ENCODE results near the gene SEC16B.

The SEC16B gene

DNA sequence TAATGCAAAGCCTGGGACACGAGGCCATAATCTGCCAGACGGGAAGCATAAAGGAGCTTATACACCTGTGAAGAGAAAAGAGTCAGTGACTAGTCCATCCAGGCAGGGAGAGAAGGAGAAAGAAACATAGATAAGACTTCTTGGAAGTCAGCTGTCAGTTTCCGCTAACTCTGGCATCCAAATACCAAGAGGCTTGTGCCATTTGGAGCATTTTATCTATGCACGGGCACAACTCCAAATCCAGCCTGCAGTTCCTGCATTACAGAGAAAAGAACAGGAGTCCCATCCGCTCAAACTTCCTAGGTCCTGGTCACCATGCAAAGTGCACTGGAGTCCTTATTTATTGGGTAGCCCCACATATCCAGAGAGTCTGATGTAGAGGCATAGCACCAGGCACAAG, 27.9 kb downstream of the SEC16B start:
- no peak for DNase-seq

DNA sequence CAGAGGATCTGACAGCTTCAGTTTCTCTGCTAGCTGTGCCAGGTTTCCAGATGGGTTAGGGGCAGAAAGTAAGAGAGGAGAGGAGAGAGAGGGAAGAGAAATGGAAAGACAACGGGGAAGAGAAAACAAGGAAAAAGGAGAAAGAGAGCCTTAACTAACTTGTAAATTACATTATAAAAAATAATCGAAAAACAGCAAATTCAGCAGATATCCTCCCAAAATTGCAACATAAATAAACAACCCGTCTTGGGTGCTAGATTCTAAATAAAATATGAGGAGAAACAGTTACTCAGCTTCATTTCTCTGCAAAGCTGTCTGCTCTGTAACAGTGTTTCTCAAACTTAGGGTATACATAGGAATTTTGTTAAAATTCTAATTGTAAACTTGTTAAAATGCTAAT, 29.2 kb downstream of the SEC16B start:
- DNase-seq: no peak

GRCh38 chr1:177937931-177938330, 31.9 kb downstream of the SEC16B start:
- no peak for DNase-seq

DNA sequence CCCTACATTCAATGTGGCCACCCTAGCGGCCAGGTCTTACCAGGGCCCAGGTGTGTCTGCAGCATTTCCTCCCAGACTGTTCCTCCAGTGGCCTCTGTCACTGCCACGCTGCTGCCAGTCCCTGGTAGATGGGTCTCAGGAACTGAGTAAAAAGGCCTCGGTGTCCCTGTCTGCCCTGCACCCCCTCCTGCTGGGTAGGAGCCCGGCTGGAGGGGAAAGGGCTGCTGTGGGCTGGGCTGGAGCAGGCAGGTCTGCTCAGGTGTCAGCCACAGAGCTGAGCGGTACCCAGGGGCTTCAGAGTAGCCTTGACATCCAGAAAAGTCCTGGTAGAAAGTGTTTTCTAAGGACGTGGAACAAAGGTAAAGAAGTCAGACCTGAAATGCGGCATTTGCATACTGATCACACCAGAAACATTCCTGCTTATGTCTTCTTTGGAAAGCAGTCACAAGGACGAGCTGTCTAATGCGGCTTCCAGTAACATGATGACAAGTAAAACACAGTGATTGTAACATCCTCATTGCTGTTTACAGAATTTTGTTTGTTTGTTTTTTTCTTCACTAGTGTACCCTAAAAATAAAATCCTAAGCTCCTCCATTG, 32.6 kb downstream of the SEC16B start:
- no peak for DNase-seq

DNA sequence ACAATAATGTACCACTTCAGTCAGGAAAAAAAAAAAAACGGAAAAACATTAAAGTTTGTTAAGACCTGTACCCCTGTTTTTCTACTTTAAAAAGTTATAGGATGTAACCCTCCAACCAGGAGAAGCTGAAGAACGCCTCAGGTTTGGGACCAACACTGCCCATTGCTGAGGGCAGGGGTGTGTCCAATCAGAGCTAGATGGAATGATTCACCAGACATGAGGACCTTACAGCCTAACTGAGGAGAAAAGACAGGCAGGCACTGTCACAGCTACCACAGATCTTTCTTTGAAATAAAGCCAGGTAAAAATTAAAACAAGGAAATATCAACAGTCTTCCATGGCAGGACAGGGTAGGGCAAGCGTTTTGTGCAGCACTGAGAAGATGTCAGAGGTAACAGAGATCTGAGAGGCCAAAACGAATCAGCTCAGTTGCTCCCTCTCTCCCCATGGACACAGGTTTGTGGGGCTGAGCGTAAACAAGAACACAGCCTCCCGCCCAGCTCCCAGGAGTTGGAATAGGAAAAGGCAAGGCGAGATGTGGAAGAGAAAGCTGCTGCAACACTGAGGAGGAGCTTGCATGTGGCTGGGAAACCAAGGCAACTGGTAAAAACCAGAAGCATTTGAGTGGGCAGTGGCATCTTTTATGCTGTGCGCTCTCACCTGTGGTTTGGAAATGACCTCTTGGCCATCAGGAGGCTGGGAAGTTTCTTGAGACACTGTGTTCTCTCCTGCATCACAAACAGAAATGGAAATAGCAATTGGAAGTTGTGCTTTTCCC, 34.0 kb downstream of the SEC16B start:
- no peak for DNase-seq

DNA sequence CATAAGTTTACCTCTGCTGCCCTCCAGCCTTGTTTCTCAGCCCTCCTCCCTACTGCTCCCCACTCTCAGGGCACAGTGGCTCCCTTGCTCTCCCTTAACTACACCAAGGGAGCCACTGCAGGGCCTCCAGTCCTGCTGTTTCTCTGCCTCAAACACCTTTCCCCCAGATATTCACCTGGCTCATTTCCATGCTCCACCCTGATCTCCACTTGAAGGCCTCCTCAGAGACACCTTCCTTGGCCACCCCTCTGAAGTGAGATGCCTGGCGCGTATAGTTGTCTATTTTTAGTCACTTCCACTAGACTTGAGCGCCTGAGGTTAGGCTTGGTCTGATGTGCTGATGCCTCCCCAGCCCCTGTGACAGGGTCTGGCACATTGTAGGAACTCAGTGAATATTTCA, 34.9 kb downstream of the SEC16B start:
- no peak for DNase-seq

GRCh38 chr1:177934461-177934860, 35.4 kb downstream of the SEC16B start:
- no peak for DNase-seq

DNA sequence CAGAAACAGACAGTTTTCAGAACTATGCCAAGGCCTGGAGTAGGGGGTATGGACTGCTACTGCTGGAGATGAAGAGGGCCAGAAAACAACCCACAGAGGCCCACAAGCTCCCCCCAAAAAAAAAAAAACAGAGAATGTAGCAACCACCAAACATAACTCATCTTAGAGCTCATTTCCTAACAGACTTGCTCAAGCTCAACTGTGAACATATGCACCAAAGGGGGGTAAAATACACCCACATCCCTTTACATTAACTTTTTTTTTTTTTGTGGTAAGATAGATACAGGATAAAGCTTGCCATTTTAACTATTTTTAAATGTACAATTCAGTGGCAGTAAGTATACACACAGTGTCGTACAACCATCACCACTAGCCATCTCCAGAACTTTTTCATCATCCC, 36.0 kb downstream of the SEC16B start:
- DNase-seq: no peak

DNA sequence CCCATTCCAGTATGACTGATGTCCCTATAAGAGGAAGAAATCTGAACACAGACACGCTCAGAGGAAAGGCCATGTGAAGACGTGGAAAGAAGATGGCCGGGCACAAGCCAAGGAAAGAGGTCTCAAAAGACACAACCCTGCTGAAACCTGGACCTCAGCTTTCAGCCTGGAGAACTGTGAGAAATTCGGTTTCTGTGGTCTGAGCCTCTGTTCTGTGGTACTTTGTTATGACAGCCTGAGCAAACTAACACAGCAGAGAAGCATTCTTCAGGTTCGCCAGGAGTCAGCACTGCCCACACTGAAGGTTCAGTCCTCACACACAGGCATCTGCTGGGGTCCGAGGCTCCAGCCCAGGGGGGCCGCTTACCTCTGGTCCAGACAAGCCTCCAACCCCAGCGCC, 37.7 kb downstream of the SEC16B start:
- no peak for DNase-seq

GRCh38 chr1:177928952-177929351, 40.9 kb downstream of the SEC16B start:
- no peak for DNase-seq

DNA sequence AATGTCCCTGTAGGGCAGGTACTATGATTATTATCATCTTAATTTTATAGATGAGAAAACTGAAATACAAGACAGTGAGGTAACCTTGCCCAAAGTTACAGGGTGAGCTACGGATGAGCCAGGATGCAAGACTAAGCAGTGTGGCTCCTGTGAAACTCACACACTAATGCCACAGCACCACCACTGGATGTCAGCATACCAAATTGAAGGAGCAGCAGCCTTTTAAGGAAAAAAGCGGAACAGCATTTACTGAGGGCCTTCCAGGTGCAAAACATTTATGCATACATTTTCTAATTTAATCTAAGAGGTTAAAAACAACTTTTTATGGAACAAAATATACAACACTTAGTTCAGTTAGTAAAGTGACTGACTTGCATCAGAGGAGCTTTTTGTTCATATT, 41.7 kb downstream of the SEC16B start:
- no peak for DNase-seq

GRCh38 chr1:177927021-177927596, 42.7 kb downstream of the SEC16B start:
- DNase-seq: no peak

- no peak for DNase-seq
Measured at GRCh38 chr1:177926201-177926600, 43.7 kb downstream of the SEC16B start.

DNA sequence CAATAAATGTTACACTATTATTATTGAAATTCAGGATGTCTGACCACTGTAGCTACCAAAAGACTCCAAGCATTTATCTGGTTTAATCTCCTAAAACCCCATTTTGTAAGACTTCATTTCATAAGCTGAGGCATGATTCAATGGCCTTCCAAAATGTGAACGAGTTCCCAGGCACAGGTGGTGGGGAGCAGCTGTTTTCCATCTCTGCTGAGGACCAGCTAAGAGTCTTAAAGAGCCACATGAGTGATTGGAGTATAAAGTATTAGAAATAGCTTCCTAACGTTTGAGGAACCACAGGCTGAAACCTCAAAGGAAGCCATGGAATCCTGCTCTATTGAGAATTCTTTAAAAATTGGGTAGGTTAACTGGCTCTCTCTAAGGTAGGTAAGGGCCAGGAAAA, 44.9 kb downstream of the SEC16B start:
- DNase-seq: no peak

DNA sequence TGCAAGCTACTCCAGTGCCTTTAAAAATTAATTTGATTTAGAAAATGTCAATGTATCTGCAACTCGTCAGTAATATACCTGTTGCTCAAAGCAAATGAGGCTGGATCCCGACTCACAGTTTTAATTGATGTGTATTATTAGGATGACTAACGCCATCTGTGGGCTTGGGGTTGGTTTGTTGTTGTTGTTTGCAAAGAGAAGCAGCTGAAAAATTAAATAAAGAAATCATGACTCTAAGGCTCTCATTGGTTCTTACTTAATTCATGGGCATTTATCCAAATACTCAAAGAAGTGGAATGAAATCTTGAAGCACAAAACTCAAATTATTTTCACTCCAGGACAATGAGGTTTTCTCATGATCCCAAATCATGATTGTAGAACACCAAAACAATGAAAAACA, 46.4 kb downstream of the SEC16B start:
- DNase-seq: no peak

DNA sequence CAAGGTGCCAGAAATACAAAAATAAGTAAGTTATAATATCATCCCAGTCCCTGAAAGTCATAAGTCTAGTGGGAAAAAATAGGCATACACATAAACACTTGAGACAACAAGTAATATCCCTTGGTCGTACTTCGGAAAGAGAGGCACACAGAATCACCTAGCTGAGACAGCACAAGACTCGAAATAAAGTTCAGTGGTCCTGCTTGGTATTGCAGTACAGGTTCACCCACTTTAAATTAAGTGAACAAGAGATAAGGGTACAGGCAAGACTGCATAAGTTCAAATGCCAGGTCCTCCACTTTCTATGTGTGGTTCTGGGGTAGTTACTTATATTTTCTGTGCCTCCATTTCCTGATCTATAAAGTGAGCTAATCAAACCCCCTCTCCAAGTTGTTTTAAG, 47.6 kb downstream of the SEC16B start:
- DNase-seq: no peak

DNA sequence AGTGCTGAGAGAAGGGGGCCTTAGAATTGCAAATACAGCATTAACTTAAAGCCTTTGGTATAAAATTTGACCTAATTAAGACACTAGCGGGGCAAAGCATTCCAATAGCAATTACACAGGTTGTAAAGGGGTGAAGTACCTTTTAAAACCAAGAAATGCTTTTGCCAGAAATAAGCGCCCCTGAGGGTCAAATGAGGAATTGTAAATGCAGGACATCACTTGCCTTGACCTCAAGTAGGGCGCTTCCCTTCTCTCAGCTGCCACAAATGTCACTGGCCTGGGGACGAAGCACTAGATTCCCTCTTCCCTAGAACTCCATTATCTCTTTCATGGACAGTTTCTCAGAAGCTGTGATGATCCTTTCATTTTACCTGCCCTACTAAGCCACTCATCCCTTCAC, 48.3 kb downstream of the SEC16B start:
- DNase-seq: no peak

GRCh38 chr1:177920091-177920490, 49.8 kb downstream of the SEC16B start:
- no peak for DNase-seq

DNA sequence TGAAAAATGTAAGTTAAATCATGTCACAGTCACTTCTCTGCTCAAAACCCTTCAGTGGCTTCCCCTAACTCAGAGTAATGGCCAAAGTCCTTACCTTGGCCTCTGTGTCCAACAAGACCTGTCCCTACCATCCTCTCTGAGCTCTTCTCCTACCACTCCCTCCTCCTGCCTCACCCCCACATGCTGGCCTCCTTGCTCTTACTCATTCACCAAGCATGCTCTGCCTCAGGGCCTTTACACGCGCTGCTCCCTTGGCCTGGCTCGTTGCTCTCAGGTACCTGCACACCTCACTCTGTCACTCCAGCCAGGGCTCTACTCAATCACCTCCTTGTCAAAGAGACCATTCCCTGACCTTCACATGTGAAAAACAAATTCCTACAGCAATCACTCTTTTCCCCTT, 54.2 kb downstream of the SEC16B start:
- DNase-seq: no peak

- no peak for DNase-seq
Measured at GRCh38 chr1:177914603-177915002, 55.3 kb downstream of the SEC16B start.

DNA sequence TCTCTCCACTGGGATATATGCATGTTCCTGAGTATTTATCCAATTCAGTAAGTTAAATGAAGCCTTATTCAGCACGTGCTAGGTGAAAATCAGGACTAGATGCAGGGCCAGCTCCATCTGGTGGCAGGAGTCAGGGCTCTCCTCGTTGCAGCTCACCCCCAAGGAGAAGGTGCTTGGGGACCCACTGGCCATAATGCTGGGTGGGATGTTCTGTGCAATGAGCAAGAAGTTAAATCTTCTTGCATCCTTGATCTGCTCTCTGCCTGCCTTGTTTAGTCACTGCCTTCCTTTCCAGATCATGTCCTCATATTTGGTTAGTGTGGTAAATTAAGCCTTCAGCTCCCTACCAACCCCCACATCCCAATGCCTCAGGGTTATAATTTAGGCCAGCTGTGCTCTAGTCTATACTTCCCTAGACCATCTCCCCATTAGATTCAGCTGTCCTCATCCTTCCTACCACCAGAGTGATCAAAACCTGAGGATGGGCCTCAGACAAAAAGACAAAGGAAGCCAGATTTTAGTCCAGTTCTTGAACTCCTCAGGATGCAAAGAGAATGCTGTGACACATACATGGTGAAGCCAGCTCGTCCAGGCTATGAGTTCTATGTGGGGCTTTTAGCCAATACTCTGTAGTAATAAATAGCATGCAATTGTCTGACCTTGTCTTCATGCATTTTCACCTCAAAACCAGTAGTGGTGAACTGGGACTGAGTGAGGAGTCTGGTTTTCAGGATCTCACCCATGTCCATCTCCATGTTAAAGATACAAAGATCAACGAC, 55.9 kb downstream of the SEC16B start:
- no peak for DNase-seq

GRCh38 chr1:177912991-177913390, 56.9 kb downstream of the SEC16B start:
- DNase-seq: no peak

- DNase-seq: no peak
Measured at GRCh38 chr1:177909416-177909815, 60.4 kb downstream of the SEC16B start.

GRCh38 chr1:177907000-177907399, 62.9 kb downstream of the SEC16B start:
- no peak for DNase-seq
